T-helper 2 cell treated with Interferon-gamma antibody and Interleukin-4, amounts not matched to agents 5 μg/mL and 100 μg/mL, for 36 hours (primary cell): ENCODE results near the gene EIF3A.
"Not testable (repeated sequence)": the region's sequence is repeated elsewhere in the genome, so short reads cannot be mapped to it uniquely, and the experiment has no call there.

ENCODE experiments used
- DNase-seq: peaks from one replicate; pipeline ENCODE4 v3.0.0; 2021; ENCODE audit warnings: low spot score
- H3K27ac Mint-ChIP-seq: one replicate; pipeline ENCODE4 v1.8.0; 2021; ENCODE audit warnings: mild to moderate bottlenecking, mixed read lengths
- H3K27me3 Mint-ChIP-seq: one replicate; pipeline ENCODE4 v1.8.0; 2021; ENCODE audit warnings: low read depth, mixed read lengths
- H3K36me3 Mint-ChIP-seq: one replicate; pipeline ENCODE4 v1.8.0; 2021; ENCODE audit warnings: low read depth, mixed read lengths
- H3K4me1 Mint-ChIP-seq: one replicate; pipeline ENCODE4 v1.8.0; 2021; ENCODE audit warnings: low read depth, mixed read lengths
- H3K4me3 Mint-ChIP-seq: one replicate; pipeline ENCODE4 v1.8.0; 2022; ENCODE audit warnings: mild to moderate bottlenecking, moderate library complexity, mixed read lengths
- H3K9me3 Mint-ChIP-seq: one replicate; pipeline ENCODE4 v1.8.0; 2021; ENCODE audit warnings: mixed read lengths

EIF3A gene

GRCh38 chr10:119051775-119052174 is 28.8 kb downstream of the EIF3A start:
- Mint-ChIP-seq H3K36me3 (peaks cover 76% of the 10 kb centered on the region), H3K4me3 (no peak overlapping the region), H3K9me3 (no peaks in the 10 kb centered on the region), H3K27me3 (no peaks in the 10 kb centered on the region), H3K4me1 (peaks cover 6% of the 10 kb centered on the region), H3K27ac (no peak overlapping the region)
- no peak for DNase-seq

DNA sequence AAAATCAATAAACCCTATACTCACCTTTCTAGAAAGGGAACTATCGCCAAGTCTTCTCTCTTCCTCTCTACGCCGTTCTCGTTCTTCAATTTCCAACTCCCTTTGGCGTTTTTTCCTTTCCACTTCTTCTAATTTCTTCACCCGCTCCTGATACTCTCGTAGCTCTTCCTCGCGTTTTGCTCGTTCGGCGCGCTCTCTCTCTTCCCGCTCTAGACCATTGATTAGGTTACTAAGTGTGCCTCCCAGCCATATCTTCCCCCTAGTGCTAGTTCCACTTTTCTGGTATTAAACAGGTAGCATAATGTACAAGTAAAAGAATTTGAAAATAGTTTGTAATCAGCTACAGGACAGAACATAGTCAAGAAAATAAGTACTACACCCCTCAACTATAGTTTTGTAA is 30.8 kb downstream of the EIF3A start:
- DNase-seq, result no peak
- Mint-ChIP-seq H3K4me1 (peaks cover 7% of the 10 kb centered on the region), H3K36me3 (peaks cover 79% of the 10 kb centered on the region), H3K27me3 (no peaks in the 10 kb centered on the region), H3K9me3 (no peaks in the 10 kb centered on the region), H3K4me3 (no peak overlapping the region), H3K27ac (no peak overlapping the region)

DNA sequence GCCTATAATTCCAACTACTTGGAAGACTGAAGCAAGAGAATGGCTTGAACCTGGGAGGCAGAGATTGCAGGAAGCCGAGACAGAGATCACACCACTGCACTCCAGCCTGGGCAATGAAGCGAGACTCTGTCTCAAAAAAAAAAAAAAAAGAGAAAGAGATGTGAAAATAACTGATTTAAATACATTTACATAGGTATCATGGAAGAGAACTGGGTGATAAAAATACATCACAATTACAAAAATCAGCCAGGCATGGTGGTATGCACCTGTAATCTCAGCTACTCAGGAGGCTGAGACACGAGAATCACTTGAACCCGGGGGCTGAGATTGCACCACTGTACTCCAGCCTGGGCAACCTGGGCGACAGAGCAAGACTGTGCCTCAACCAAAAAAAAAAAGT is 31.3 kb downstream of the EIF3A start:
- DNase-seq, result no peak

DNA sequence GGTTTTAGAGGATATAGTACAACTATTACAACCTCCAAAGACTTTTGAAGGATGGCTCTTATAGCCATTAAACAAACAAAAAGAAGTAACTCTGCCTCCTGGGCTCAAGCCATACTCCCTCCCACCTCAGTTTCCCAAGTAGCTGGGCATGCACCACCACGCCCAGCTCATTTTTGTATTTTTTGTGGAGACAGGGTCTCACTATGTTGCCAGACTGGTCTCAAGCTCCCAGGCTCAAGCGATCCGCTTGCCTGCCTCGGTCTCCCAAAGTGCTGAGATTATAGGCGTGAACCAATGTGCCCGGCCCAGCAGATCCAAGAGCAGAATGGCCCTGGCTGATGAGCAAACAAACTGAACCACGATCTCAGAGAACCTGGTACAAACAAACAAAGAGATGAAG is 35.1 kb downstream of the EIF3A start:
- Mint-ChIP-seq H3K4me3 (no peak overlapping the region), H3K9me3 (no peaks in the 10 kb centered on the region), H3K36me3 (peaks cover 74% of the 10 kb centered on the region), H3K27me3 (no peaks in the 10 kb centered on the region), H3K27ac (no peak overlapping the region), H3K4me1 (peaks cover 11% of the 10 kb centered on the region)
- DNase-seq, result no peak

More for the DNA sequence above, 31.3 kb downstream of the EIF3A start:
- peaks cover 7% of the 10 kb centered on the region for H3K4me1 Mint-ChIP-seq
- H3K27me3 Mint-ChIP-seq, result no peaks in the 10 kb centered on the region
- no peak overlapping the region for H3K4me3 Mint-ChIP-seq
- H3K36me3 Mint-ChIP-seq, result peaks cover 76% of the 10 kb centered on the region
- H3K9me3 Mint-ChIP-seq, result no peaks in the 10 kb centered on the region
- no peak overlapping the region for H3K27ac Mint-ChIP-seq

DNA sequence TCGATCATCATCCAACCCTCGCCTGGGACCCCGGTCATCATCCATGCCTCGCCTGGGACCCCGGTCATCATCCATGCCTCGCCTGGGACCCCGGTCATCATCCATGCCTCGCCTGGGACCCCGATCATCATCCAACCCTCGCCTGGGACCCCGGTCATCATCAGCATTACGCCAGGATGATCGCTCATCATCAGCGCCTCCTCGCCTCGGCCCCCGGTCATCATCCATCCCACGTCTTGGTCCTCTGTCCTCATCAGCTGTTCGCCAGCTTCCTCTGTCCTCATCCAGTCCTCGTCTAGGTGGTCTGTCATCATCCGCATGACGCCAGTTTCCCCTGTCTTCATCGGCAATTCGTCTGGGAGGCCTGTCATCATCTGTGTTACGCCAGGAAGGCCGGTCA is 38.4 kb downstream of the EIF3A start:
- H3K27me3 Mint-ChIP-seq, result no peaks in the 10 kb centered on the region
- peaks cover 75% of the 10 kb centered on the region for H3K36me3 Mint-ChIP-seq
- no peaks in the 10 kb centered on the region for H3K9me3 Mint-ChIP-seq
- peaks cover 8% of the 10 kb centered on the region for H3K4me1 Mint-ChIP-seq
- no peak for DNase-seq
- no peak overlapping the region for H3K27ac Mint-ChIP-seq
- H3K4me3 Mint-ChIP-seq, result no peak overlapping the region

DNA sequence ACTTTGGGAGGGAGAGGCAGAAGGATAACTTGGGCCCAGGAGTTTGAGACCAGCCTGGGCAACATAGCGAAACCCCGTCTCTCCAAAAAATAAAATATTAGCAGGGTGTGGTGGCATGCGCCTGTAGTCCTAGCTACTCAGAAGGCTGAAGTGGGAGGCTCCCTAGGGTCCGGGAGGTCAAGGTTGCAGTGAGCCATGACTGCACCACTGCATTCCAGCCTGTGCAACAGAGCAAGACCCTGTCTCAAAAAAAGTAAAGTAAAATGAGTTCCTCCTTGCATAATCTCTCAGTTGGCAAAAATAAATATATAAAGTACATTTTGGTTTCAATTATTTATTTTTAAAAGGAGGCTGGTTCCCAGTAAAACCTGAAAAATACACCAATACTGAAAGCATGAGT is 39.3 kb downstream of the EIF3A start:
- Mint-ChIP-seq H3K9me3 (no peaks in the 10 kb centered on the region), H3K27ac (no peak overlapping the region), H3K4me3 (no peak overlapping the region), H3K36me3 (peaks cover 74% of the 10 kb centered on the region), H3K27me3 (no peaks in the 10 kb centered on the region), H3K4me1 (peaks cover 8% of the 10 kb centered on the region)
- DNase-seq, result no peak

DNA sequence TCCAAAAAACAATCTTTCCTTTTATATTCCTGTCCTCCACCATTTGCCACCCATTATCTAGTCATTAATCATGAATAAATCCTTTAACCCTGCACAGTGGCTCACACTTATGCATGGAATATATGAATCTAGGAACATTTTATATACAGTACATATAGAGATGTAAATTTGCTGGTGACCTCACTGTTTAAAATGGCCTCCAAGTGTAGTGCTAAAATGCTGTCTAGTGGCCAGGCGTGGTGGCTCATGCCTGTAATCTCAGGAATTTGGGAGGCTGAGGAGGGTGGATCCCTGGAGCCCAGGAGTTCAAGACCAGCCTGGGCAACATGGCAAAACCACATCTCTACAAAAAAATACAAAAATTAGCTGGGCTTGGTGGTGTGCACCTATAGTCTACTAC is 41.5 kb downstream of the EIF3A start:
- no peak for DNase-seq
- H3K27ac Mint-ChIP-seq, result no peak overlapping the region
- H3K4me3 Mint-ChIP-seq, result no peak overlapping the region
- H3K36me3 Mint-ChIP-seq, result peaks cover 71% of the 10 kb centered on the region
- H3K27me3 Mint-ChIP-seq, result no peaks in the 10 kb centered on the region
- H3K9me3 Mint-ChIP-seq, result no peaks in the 10 kb centered on the region
- H3K4me1 Mint-ChIP-seq, result peaks cover 8% of the 10 kb centered on the region

- DNase-seq, result no peak
- H3K4me3 Mint-ChIP-seq, result peak overlapping the region; percentile 69
Measured at GRCh38 chr10:119031496-119032059, 49.0 kb downstream of the EIF3A start.

DNA sequence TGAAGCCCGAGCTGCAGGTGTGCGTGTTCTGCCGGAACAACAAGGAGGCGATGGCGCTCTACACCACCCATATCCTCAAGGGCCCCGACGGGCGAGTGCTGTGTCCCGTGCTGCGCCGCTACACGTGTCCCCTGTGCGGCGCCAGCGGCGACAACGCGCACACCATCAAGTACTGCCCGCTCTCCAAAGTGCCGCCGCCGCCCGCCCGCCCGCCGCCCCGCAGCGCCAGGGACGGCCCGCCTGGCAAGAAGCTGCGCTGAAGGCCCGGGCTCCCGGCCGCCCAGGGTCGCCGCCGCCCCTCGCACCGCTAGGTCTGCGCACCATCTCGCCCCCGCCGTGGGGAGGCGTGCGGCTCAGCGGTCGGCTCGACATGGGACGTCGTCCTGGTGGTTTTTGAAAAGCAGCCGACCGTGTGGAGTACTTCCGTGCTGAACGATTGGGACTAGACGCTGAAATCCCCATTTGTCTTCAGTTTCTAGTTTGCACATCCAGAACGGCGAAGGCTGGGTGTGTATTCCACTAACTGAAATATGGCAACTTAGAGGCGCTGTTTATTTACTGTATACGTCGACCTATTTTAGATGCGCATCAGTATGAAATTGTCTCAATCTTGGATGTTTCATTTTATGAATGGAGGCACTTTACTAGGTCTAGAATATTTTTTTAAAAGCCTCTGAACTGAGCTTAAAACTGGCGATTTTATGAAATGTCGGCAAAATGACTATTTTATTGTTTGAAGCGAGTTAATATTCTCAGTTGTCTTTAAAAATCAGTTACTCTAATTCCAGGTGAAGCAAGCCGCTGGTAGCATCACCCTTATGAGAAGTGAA is 50.0 kb downstream of the EIF3A start:
- peaks cover 27% of the 10 kb centered on the region for H3K36me3 Mint-ChIP-seq
- peak overlapping the region; percentile 69 for H3K4me3 Mint-ChIP-seq
- peak; percentile 53 for DNase-seq
- H3K9me3 Mint-ChIP-seq, result no peaks in the 10 kb centered on the region
- H3K27ac Mint-ChIP-seq, result no peak overlapping the region
- peaks cover 20% of the 10 kb centered on the region for H3K4me1 Mint-ChIP-seq
- H3K27me3 Mint-ChIP-seq, result peaks cover 9% of the 10 kb centered on the region

More at GRCh38 chr10:119031496-119032059, 49.0 kb downstream of the EIF3A start:
- peaks cover 20% of the 10 kb centered on the region for H3K4me1 Mint-ChIP-seq
- H3K27me3 Mint-ChIP-seq, result peaks cover 9% of the 10 kb centered on the region
- no peaks in the 10 kb centered on the region for H3K9me3 Mint-ChIP-seq
- peaks cover 34% of the 10 kb centered on the region for H3K36me3 Mint-ChIP-seq
- H3K27ac Mint-ChIP-seq, result no peak overlapping the region

DNA sequence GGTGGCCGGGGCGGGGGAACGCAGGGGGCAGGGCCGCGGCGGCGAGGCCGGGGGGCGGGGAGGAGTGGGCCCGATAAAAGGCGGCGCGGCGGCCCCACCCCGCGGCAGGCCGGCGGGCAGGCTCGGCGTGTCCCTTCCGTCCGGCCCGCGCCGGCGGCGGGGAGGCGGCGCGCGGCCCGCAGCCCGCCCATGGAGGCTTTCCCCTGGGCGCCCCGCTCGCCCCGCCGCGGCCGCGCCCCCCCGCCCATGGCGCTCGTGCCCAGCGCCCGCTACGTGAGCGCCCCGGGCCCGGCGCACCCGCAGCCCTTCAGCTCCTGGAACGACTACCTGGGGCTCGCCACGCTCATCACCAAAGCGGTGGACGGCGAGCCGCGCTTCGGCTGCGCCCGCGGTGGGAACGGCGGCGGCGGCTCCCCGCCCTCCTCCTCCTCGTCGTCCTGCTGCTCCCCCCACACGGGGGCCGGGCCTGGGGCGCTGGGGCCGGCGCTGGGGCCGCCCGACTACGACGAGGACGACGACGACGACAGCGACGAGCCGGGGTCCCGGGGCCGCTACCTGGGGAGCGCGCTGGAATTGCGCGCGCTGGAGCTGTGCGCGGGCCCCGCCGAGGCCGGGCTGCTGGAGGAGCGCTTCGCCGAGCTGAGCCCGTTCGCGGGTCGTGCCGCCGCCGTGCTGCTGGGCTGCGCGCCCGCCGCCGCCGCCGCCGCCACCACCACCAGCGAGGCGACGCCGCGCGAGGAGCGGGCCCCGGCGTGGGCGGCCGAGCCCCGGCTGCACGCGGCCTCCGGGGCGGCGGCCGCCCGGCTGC is 50.8 kb downstream of the EIF3A start, which contains the start of gene NANOS1:
NANOS1 (plus strand) TSS at position 102 of the 808 bp plus-strand sequence; CDS start at position 190, 88 bp downstream.
- Mint-ChIP-seq H3K27ac (peak within 1 kb of the TSS; percentile 36), H3K36me3 (peaks cover 27% of the 10 kb centered on the region), H3K4me3 (peak within 1 kb of the TSS; percentile 73), H3K9me3 (no peaks in the 10 kb centered on the region), H3K4me1 (peaks cover 20% of the 10 kb centered on the region), H3K27me3 (peaks cover 9% of the 10 kb centered on the region)
- peak; percentile 29 for DNase-seq

- Mint-ChIP-seq H3K27me3 (peaks cover 9% of the 10 kb centered on the region), H3K9me3 (no peaks in the 10 kb centered on the region), H3K4me1 (peaks cover 18% of the 10 kb centered on the region), H3K27ac (peak overlapping the region; percentile 36), H3K4me3 (peak overlapping the region; percentile 73), H3K36me3 (peaks cover 19% of the 10 kb centered on the region)
- peak; percentile 81 for DNase-seq
Measured at GRCh38 chr10:119028900-119029612, 51.6 kb downstream of the EIF3A start.

- Mint-ChIP-seq H3K4me3 (peak overlapping the region; percentile 73), H3K36me3 (peaks cover 14% of the 10 kb centered on the region), H3K4me1 (peaks cover 14% of the 10 kb centered on the region)
- DNase-seq, H3K27ac Mint-ChIP-seq, H3K9me3 Mint-ChIP-seq, H3K27me3 Mint-ChIP-seq: not testable (repeated sequence)
Measured at GRCh38 chr10:119028445-119028899, 52.1 kb downstream of the EIF3A start.

DNA sequence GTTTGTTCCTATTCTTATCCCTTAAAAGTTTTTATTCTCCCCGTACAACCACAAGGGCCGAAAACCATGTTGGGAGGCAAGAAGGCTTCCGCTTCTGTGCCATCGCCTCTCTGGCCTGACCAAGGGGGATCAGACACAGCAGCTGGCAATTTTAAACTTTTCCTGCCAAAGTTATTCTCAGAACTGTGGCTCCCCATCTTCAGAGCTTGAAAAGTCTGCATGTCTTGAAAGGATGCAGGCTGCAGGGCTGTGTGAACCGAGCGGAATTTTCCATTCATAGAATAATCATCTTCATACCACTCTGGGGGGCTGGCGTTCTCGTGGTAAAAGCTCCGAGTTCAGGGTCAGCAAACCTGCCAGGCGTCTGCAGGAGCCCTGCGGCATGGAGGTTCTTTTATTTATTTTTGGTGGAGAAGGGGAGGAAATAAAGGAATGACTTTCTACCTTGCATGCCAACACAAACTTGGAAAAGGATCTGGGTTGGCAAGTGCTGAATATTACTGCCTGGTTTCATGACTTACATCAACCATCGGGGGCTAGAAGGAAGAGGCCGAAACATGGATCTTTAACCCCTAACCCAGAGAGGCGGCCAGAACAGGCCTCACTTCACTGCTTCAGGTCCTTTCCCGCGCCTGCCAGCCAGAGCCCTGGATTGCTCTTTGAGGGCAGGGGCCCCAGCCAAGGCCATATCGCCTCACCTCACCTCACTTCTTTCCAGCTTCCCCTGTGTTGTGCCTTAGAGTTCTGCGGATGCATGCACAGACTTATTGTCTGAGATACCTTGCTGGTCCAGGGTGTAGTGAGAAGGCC is 54.1 kb downstream of the EIF3A start:
- DNase-seq, result no peak
- no peaks in the 10 kb centered on the region for H3K9me3 Mint-ChIP-seq
- H3K4me1 Mint-ChIP-seq, result peaks cover 8% of the 10 kb centered on the region
- H3K27me3 Mint-ChIP-seq, result peaks cover 11% of the 10 kb centered on the region
- no peak overlapping the region for H3K27ac Mint-ChIP-seq
- H3K36me3 Mint-ChIP-seq, result peaks cover 4% of the 10 kb centered on the region
- H3K4me3 Mint-ChIP-seq, result no peak overlapping the region
